NCI-H524 (cell line): Measurements from ENCODE around the gene STK24.
"Not testable (repeated sequence)": the region's sequence is repeated elsewhere in the genome, so short reads cannot be mapped to it uniquely, and the experiment has no call there.

Experiments
- DNase-seq, 2 experiments: peaks; one replicate each; lab custom pipeline; 2025; lab: John Stamatoyannopoulos, UW

Gene STK24

GRCh38 chr13:98576963-98577835, at the start of gene STK24:
TSS of gene STK24 (minus strand) at chr13:98577107. CDS start at chr13:98576786, 321 bp downstream.
- DNase-seq: peak in 1 of 2 experiments; percentile 55

GRCh38 chr13:98626298-98626935, 49.5 kb upstream of the STK24 start:
- peak in 1 of 2 experiments; percentile 14 for DNase-seq

- not testable (repeated sequence) for DNase-seq
These were observed 47.7 kb upstream of the STK24 start for GRCh38 chr13:98624589-98624988.

- DNase-seq: no peak
These were observed 46.0 kb upstream of the STK24 start for GRCh38 chr13:98622931-98623331.

GRCh38 chr13:98619556-98619955, 42.6 kb upstream of the STK24 start:
- DNase-seq: no peak

- DNase-seq: not testable (repeated sequence)
These were observed 38.7 kb upstream of the STK24 start for GRCh38 chr13:98615595-98615994.

GRCh38 chr13:98613591-98613990, 36.7 kb upstream of the STK24 start:
- DNase-seq: no peak

- no peak for DNase-seq
These were observed 32.8 kb upstream of the STK24 start for GRCh38 chr13:98609756-98610155.

- peak; percentile 66 to 87 for DNase-seq
These were observed 29.4 kb upstream of the STK24 start for GRCh38 chr13:98606296-98606695.

- no peak for DNase-seq
These were observed 22.8 kb upstream of the STK24 start for GRCh38 chr13:98599502-98600328.

- peak in 1 of 2 experiments; percentile 24 for DNase-seq
These were observed 21.1 kb upstream of the STK24 start for GRCh38 chr13:98598043-98598442.

- DNase-seq: no peak
These were observed 18.2 kb upstream of the STK24 start for GRCh38 chr13:98595134-98595533.

GRCh38 chr13:98592362-98592732, 15.4 kb upstream of the STK24 start:
- no peak for DNase-seq

GRCh38 chr13:98591721-98592361, 14.9 kb upstream of the STK24 start:
- DNase-seq: no peak

- not testable (repeated sequence) for DNase-seq
These were observed 13.6 kb upstream of the STK24 start for GRCh38 chr13:98590471-98590870.

GRCh38 chr13:98589516-98589915, 12.6 kb upstream of the STK24 start:
- DNase-seq: not testable (repeated sequence)

GRCh38 chr13:98586400-98587345, 9.8 kb upstream of the STK24 start:
- no peak for DNase-seq

GRCh38 chr13:98585946-98586345, 9.0 kb upstream of the STK24 start:
- no peak for DNase-seq

- DNase-seq: no peak
These were observed 8.5 kb upstream of the STK24 start for GRCh38 chr13:98585398-98585754.

- no peak for DNase-seq
These were observed 7.9 kb upstream of the STK24 start for GRCh38 chr13:98584668-98585397.
